Anterior cingulate cortex (tissue), 58 donors: ENCODE measurements around the gene GPX4.

Source experiments
- DNase-seq, 58 donors: peaks; one replicate each; lab custom pipeline; 2025; lab: John Stamatoyannopoulos, UW

The GPX4 gene

GRCh38 chr19:1103708-1104310, at the start of gene GPX4:
TSS of gene GPX4 (plus strand) at chr19:1103994. CDS start at chr19:1104044, 50 bp downstream.
- peak; percentile 83 to 99 (median 98) for DNase-seq

- no peak for DNase-seq
Observed at GRCh38 chr19:1054102-1055027, 49.4 kb upstream of the GPX4 start.

- DNase-seq = no peak
Observed at GRCh38 chr19:1055028-1055425, 48.8 kb upstream of the GPX4 start.

- no peak for DNase-seq
Observed at GRCh38 chr19:1055886-1056620, 47.7 kb upstream of the GPX4 start.

GRCh38 chr19:1057176-1057855, 46.5 kb upstream of the GPX4 start:
- DNase-seq = no peak

GRCh38 chr19:1058112-1058511, 45.7 kb upstream of the GPX4 start:
- DNase-seq = no peak

- DNase-seq = no peak
Observed at GRCh38 chr19:1060689-1061088, 43.1 kb upstream of the GPX4 start.

GRCh38 chr19:1061987-1062386, 41.8 kb upstream of the GPX4 start:
- DNase-seq = no peak

- no peak for DNase-seq
Observed at GRCh38 chr19:1062387-1063029, 41.3 kb upstream of the GPX4 start.

- DNase-seq = no peak
Observed at GRCh38 chr19:1063030-1063908, 40.5 kb upstream of the GPX4 start.

GRCh38 chr19:1063909-1064660, 39.7 kb upstream of the GPX4 start:
- DNase-seq = no peak

GRCh38 chr19:1064661-1065605, 38.9 kb upstream of the GPX4 start:
- peak in 10 of 58 donors; percentile 8 to 24 (median 18) for DNase-seq

- DNase-seq = no peak
Observed at GRCh38 chr19:1065606-1066109, 38.1 kb upstream of the GPX4 start.

GRCh38 chr19:1066251-1066747, 37.5 kb upstream of the GPX4 start:
- no peak for DNase-seq

- peak in 1 of 58 donors; percentile 24 for DNase-seq
Observed at GRCh38 chr19:1066748-1067340, 37.0 kb upstream of the GPX4 start, which contains the start of gene ARHGAP45. TSS of gene ARHGAP45 (plus strand) at chr19:1067167. CDS start at chr19:1067406, 239 bp downstream.

- no peak for DNase-seq
Observed at GRCh38 chr19:1067341-1067957, 36.3 kb upstream of the GPX4 start.
